Loucy (cell line): ENCODE measurements around the gene GINS1.

Experiments used
- H2AFZ ChIP-seq: fragments of 200-600 bp; sonication (generic); 2 replicates; pipeline ENCODE4 v1.6.0; 2016; ENCODE audit warnings: antibody characterized with exemption, mild to moderate bottlenecking, low read length, moderate library complexity
- H3F3A ChIP-seq: fragments of 200-600 bp; 2 replicates; pipeline ENCODE4 v1.6.0; 2016; ENCODE audit warnings: antibody characterized with exemption, low read depth, mild to moderate bottlenecking
- H3K27me3 ChIP-seq: fragments of 200-600 bp; sonication (generic); 2 replicates; pipeline ENCODE4 v1.6.1; 2014; ENCODE audit warnings: low read length, mild to moderate bottlenecking; ENCODE audit not compliant: insufficient read depth, poor library complexity, severe bottlenecking
- H3K36me3 ChIP-seq: fragments of 200-600 bp; sonication (generic); 2 replicates; pipeline ENCODE4 v1.6.1; 2016; ENCODE audit warnings: low read length; ENCODE audit not compliant: insufficient read depth
- H3K4me1 ChIP-seq: fragments of 200-600 bp; sonication (generic); 2 replicates; pipeline ENCODE4 v1.5.1; 2014; ENCODE audit warnings: low read length, mild to moderate bottlenecking; ENCODE audit not compliant: insufficient read depth, poor library complexity, severe bottlenecking
- H3K4me2 ChIP-seq: fragments of 200-600 bp; sonication (generic); 2 replicates; pipeline ENCODE4 v1.6.0; 2014; ENCODE audit warnings: antibody characterized with exemption, low read length, low read depth, mild to moderate bottlenecking; ENCODE audit not compliant: poor library complexity, severe bottlenecking
- H3K4me3 ChIP-seq: fragments of 200-600 bp; sonication (generic); 2 replicates; pipeline ENCODE4 v1.5.1; 2014; ENCODE audit warnings: low read length, mild to moderate bottlenecking, mixed read lengths; ENCODE audit not compliant: poor library complexity, severe bottlenecking
- H3K79me2 ChIP-seq: fragments of 200-600 bp; sonication (generic); 2 replicates; pipeline ENCODE4 v1.6.1; 2014; ENCODE audit warnings: low read length; ENCODE audit not compliant: insufficient read depth
- H3K9ac ChIP-seq: fragments of 200-600 bp; sonication (generic); 2 replicates; pipeline ENCODE4 v1.6.0; 2014; ENCODE audit warnings: mild to moderate bottlenecking, low read depth, low read length, moderate library complexity; ENCODE audit not compliant: poor library complexity, severe bottlenecking
- H3K9me2 ChIP-seq: fragments of 200-600 bp; sonication (generic); replicated peaks from 2 replicates; pipeline ENCODE4 v1.6.1; 2016; ENCODE audit warnings: low read depth, low read length, mixed read lengths
- H3K9me3 ChIP-seq: fragments of 200-600 bp; sonication (generic); 2 replicates; pipeline ENCODE4 v1.6.1; 2014; ENCODE audit warnings: mild to moderate bottlenecking, antibody characterized with exemption, low read length, low read depth; ENCODE audit not compliant: insufficient read depth
- H4K20me1 ChIP-seq: fragments of 200-600 bp; sonication (generic); 2 replicates; pipeline ENCODE4 v1.6.0; 2014; ENCODE audit warnings: antibody characterized with exemption, low read length, mild to moderate bottlenecking; ENCODE audit not compliant: insufficient read depth, poor library complexity, severe bottlenecking
- EZH2phosphoT487 ChIP-seq: fragments of 200-600 bp; IDR thresholded peaks from 2 replicates; pipeline ENCODE4 v1.6.1; 2018; ENCODE audit warnings: antibody characterized with exemption, mild to moderate bottlenecking, moderate library complexity, borderline replicate concordance
- TF ChIP-seq, protein P1 (sequence below): fragments of 200-600 bp; sonication (generic); conservative IDR thresholded peaks from 2 replicates; pipeline ENCODE4 v1.5.1; 2014; ENCODE audit warnings: mild to moderate bottlenecking, antibody characterized with exemption, low read length

Gene GINS1

GRCh38 chr20:25407311-25408169 lies at the start of gene GINS1:
TSS of gene GINS1 (plus strand) at chr20:25407673. CDS start at chr20:25407821, 148 bp downstream.
- Histone ChIP-seq H3K4me1 (peaks cover 11% of the 10 kb centered on the region), H3K27me3 (no peaks in the 10 kb centered on the region), H2AFZ (peak within 1 kb of the TSS; percentile 87), H3K9me2 (no peaks in the 10 kb centered on the region), H3K79me2 (peaks cover 46% of the 10 kb centered on the region), H3K4me3 (peak within 1 kb of the TSS; percentile 81), H3F3A (no peaks in the 10 kb centered on the region), H3K9ac (peak within 1 kb of the TSS; percentile 90), H4K20me1 (peaks cover 4% of the 10 kb centered on the region), H3K4me2 (peak within 1 kb of the TSS; percentile 86), H3K9me3 (peaks cover 11% of the 10 kb centered on the region; the same call in 1 of the 2 replicates), H3K36me3 (no peaks in the 10 kb centered on the region)
- TF ChIP-seq EZH2phosphoT487: no peak
- TF ChIP-seq, protein P1, sequence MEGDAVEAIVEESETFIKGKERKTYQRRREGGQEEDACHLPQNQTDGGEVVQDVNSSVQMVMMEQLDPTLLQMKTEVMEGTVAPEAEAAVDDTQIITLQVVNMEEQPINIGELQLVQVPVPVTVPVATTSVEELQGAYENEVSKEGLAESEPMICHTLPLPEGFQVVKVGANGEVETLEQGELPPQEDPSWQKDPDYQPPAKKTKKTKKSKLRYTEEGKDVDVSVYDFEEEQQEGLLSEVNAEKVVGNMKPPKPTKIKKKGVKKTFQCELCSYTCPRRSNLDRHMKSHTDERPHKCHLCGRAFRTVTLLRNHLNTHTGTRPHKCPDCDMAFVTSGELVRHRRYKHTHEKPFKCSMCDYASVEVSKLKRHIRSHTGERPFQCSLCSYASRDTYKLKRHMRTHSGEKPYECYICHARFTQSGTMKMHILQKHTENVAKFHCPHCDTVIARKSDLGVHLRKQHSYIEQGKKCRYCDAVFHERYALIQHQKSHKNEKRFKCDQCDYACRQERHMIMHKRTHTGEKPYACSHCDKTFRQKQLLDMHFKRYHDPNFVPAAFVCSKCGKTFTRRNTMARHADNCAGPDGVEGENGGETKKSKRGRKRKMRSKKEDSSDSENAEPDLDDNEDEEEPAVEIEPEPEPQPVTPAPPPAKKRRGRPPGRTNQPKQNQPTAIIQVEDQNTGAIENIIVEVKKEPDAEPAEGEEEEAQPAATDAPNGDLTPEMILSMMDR: no peak

GRCh38 chr20:25360631-25361286 lies 46.7 kb upstream of the GINS1 start:
- no peaks in the 10 kb centered on the region for H3K9me3 ChIP-seq
- H3K4me1 ChIP-seq: peaks cover 11% of the 10 kb centered on the region
- H2AFZ ChIP-seq: no peak overlapping the region
- no peak overlapping the region for H3K4me2 ChIP-seq
- H3K9ac ChIP-seq: no peak overlapping the region
- H4K20me1 ChIP-seq: peaks cover 7% of the 10 kb centered on the region
- H3K4me3 ChIP-seq: no peak overlapping the region
- H3K79me2 ChIP-seq: peaks cover 39% of the 10 kb centered on the region
- no peaks in the 10 kb centered on the region for H3F3A ChIP-seq
- H3K9me2 ChIP-seq: no peaks in the 10 kb centered on the region
- no peaks in the 10 kb centered on the region for H3K27me3 ChIP-seq
- H3K36me3 ChIP-seq: no peaks in the 10 kb centered on the region
- TF ChIP-seq, protein P1: no peak

DNA sequence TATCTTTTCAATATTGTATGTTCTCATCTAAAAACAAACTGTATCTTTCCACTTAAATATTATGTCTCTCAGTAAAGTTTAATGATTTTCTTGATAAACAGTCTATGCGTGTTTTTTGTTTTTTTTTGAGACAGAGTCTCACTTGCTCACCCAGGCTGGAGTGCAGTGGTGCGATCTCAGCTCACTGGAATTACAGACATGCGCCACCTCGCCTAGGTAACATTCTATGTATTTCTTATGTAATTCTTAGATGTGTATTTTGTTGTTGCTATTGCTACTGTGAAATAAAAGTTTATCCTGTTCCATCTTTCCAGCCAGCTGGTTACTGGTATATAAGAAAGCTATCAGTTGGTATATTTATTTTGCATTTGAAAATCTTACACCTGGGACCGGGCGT lies 46.2 kb upstream of the GINS1 start:
- Histone ChIP-seq H3K9me2 (no peaks in the 10 kb centered on the region), H3K9ac (no peak overlapping the region), H3K9me3 (no peaks in the 10 kb centered on the region), H4K20me1 (peaks cover 7% of the 10 kb centered on the region), H3K4me3 (no peak overlapping the region), H3K4me1 (peaks cover 11% of the 10 kb centered on the region), H2AFZ (no peak overlapping the region), H3K79me2 (peaks cover 36% of the 10 kb centered on the region), H3K4me2 (no peak overlapping the region), H3K27me3 (no peaks in the 10 kb centered on the region), H3K36me3 (no peaks in the 10 kb centered on the region), H3F3A (no peaks in the 10 kb centered on the region)
- TF ChIP-seq, protein P1: no peak
- no peak for TF ChIP-seq EZH2phosphoT487
